GM21528 (cell line): ENCODE data around the gene TRIM59.
"Not testable (repeated sequence)": the region's sequence is repeated elsewhere in the genome, so short reads cannot be mapped to it uniquely, and the experiment has no call there.

Experiments used
- ATAC-seq: cut with Tn5 transposase; IDR thresholded peaks from one replicate; pipeline ENCODE4 v1.9.1; 2021; ENCODE audit warnings: mild to moderate bottlenecking, moderate library complexity; ENCODE audit not compliant: unreplicated experiment, low FRiP score

The TRIM59 gene

DNA sequence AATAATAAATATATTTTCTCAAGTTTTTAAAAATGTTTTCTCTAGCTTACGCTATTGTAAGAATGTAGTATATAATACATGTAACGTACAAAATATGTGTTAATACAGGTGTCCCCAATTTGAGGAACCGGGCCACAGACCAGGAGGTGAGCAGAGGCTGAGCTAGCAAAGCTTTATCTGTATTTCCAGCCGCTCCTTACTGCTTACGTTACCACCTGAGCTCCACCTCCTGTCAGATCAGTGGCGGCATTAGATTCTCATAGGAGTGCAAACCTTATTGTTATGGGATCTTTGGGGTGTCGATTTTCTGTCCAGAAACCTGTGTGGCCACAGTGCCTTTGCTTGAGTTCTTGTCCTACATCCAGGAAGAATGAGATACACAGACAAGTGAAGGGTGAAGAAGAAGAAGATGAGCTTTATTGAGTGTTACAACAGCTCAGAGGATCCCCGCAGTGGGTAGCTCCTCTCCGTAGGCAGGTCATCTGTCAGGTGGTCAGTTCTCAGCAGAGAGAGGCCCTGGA lies 9.9 kb upstream of the TRIM59 start:
- ATAC-seq = no peak

DNA sequence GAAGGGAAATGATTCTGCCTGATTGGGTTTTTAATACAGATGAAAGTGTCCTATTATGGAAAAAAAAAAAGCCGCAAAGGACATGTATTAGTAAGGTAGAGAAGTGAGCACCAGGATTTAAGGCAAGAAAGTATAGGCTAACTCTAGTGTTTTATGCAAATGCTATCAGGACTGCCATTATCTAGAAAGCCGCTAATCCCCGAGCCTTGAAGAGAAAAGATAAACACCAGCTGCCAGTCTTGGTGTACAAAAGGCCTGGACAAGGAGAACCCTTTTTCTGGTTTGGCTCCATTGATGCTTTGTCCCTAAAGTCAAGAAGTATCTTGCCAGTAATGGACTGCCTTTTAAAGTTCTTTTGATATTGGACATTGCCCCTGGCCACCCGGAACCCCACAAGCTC lies 8.6 kb upstream of the TRIM59 start:
- no peak for ATAC-seq

DNA sequence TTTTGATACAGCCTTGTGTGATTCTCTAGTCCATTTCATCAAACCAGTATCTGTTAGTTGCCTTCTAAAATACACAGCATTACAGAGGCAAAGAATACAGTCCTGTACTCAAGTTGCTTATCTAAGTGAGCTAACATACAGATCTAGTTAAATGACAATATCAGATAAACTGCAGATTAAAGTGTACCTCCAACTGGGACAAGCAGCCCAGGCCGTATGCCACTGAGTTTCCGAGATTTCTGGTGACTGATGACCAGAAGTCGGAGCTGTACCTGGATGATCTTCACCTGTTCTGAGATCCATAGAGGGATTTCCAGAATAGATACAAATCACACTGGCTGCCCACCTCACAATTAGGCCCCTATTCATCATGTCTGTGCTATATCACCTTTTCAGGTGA lies 6.3 kb upstream of the TRIM59 start:
- no peak for ATAC-seq

DNA sequence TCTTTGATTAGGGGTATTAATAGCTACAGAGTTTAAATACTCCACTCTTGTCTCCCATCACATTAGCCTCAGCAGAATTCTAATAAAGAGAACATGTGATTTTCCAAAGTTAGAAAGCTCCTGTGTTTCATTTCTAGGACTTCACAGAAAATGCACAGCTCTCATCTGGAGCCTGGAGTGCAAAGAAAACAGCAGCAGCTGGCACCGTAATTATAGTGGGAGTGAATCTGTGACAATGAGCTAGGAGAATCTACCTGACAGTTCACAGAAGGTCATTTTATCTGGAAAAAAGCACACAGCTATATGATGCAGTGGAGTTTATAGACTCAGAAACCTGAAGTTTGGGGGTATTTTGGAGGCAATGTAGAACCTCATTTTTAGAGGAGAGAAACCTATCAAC lies 5.4 kb upstream of the TRIM59 start:
- ATAC-seq = no peak

DNA sequence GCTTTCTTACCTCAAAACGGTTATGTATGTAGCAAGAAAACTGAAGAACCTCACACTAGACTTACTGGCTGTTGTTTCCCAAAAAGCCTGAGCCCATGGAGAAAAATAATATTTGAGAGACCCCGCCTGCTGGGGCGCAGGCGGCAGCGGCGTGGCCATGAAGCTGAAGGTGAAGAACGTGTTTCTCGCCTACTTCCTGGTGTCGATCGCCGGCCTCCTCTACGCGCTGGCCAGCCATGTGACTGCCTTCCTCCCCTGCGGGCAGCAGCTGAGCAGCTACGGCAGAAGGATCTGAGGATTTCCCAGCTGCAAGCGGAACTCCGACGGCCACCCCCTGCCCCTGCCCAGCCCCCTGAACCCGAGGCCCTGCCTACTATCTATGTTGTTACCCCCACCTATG lies 2.7 kb upstream of the TRIM59 start:
- not testable (repeated sequence) for ATAC-seq

DNA sequence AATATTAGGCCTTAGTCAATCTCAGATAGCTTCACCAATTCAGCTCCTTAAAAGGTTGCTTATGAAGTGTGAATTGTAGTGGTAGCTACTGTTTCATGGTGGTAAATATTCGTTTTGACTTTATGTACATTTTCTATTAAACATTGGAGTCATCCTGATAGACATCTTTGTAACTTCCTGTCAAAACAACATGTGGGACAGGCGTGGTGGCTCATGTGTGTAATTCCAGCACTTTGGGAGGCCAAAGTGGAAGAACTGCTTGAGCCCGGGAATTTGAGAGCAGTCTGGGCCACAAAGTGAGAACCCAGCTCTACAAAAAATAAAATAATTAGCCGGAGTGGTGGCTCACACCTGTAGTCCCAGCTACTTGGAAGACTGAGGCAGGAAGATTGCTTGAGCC lies 2.0 kb upstream of the TRIM59 start:
- no peak for ATAC-seq

DNA sequence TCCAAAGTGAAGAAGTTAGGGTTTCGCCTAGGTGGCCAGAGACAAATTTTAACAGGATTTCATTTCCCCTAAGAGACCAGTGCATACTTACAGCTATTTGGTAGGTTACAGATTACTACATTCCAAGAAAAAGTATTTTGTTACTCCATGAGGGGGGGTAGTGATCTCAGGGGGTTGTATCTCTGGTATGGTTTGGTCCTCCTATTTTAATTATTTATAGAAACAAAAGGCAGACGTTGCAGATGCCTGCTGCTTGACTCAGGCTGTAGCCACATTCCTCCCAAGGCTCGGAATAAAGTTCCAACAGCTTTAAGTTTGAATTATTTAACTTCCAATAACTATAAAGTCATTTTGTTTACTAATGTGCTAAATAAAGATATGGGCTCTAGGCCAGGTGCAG lies 1.3 kb upstream of the TRIM59 start:
- ATAC-seq = no peak

DNA sequence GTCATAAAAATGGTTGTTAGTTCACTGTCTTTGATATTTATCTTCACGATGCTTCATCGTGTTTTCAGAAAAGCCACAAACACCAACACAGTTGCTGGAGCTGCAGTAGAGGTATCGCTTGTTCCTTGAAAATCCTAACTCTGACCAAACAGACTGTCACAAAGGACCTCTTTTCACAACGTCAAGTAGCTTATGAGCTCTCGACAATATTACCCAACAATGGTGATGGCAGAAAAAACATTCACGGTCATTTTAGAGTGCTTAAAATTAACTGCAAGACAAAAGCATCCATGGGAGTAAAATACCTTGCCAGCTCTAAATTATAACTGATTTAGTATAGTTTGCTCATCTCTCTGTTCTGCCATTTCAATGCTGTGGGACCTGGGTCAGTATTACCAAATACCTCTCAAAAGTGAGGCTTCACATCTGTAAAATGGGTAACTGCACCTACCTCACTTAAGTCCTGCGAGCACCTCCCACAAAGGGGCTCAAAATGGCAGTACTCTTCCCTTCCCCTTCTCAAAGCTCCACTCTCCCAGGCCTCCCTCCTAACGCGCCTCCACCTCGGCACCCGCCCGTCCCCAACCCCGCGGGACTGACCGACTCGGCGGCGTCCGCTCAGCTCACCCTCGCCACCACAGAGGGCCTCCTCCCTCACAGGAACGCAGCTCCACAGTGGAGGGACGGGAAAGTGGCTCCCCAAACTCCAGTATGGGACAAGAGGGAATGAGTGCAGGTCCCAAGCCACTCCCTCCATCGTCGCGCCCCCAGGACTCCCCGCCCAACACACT lies 546 bp downstream of the TRIM59 start:
- ATAC-seq = peak; percentile 58

DNA sequence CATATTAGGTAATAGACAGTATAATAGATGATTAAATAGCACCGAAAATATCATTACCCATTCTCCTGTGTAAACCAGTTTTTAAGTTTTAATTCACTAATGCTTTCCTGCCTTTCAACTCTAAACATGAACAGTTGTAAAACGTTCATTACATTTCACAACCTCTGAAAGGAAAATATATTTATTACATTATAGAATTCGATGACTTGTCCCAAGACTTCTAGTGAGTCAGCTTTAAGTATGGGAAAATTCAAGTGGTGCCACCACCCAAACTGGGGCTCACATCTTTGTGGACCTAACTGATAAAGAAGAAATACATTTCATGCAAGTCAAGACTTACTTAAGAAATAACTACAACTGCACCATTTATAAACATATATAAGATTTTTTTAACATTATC lies 2.0 kb downstream of the TRIM59 start:
- ATAC-seq = no peak

DNA sequence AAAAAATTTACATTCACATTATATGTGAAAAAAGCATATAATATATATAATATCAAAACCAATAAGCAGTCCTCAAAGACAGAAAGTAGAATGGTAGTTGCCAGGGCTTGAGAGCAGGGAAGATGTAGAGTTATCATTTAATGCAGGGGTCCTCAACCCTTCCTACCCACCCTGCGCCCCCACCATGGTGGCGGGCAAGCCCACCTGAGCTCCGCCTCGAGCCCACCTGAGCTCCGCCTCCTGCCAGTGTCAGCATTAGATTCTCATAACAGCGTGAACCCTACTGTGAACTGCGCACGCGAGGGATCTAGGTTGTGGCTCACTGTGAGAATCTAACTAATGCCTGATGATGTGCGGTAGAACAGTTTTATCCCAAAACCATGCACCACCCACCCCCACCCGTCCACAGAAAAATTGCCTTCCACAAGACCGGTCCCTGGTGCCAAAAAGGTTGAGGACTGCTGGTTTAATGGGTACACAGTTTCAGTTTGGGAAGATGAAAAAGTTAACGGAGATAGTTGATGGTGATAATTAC lies 3.0 kb downstream of the TRIM59 start:
- ATAC-seq = no peak

DNA sequence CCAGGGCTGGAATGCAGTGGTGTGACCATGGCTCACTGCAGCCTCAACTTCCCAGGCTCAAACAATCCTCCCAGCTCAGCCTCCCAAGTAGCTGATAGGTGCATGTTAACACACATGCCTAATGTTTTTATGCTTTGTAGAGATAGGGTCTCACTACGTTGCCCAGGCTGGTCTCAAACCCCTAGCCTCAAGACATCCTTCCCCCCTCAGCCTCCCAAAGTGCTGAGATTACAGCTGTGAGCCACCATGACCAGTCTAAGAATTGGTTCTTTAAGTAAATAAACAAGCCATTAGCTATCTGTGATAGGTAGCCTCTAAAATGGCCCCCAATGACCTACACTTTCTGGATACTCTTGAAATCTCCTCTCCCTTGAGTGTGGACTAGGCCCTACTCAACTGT lies 3.7 kb downstream of the TRIM59 start:
- ATAC-seq = no peak

DNA sequence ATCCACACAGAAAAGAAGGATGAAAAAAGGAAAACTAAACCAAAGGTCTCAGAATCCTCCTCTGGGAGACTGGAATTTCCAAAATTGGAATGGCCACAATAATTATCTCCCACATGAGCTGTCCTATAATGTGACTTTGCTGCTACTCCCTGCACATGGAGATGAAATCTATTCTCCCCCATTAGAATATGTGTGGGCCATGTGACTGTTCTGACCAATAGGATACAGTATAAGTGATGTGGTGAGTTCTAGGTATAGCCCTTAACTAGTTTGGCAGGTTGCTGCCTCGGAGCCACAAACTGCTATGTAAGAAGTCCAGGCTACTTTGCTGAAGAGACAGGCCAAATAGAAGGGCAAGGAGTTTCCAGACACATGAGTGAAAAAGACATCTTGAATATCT lies 5.2 kb downstream of the TRIM59 start:
- no peak for ATAC-seq

DNA sequence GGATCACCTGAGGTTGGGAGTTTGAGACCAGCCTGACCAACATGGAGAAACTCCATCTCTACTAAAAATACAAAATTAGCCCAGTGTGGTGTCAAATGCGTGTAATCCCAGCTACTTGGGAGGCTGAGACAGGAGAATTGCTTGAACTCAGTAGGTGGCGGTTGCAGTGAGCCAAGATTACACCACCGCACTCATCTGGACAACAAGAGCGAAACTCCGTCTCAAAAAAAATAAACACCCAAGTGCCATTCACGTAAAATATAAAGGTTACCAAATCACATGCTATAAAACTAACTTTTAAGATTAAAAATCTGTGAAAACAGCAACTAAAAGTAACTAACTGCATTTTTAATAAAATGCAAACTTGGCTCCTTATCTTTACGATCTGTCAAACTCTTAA lies 8.9 kb downstream of the TRIM59 start:
- ATAC-seq = no peak

DNA sequence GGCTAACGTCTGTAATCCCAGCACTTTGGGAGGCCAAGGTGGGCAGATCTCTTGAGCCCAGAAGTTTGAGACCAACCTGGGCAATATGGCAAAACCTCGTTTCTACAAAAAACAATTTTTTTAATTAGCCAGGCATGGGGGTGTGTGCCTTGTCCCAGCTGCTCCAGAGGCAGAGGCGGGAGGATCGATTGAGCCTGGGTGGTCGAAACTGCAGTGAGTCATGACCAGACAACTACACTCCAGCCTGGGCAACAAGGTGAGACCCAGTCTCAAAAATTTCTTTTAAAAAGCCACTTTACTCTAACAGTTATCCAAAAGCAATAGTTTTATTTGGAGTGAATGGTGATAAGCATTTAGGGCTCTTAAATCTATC lies 12.5 kb downstream of the TRIM59 start:
- ATAC-seq = no peak

DNA sequence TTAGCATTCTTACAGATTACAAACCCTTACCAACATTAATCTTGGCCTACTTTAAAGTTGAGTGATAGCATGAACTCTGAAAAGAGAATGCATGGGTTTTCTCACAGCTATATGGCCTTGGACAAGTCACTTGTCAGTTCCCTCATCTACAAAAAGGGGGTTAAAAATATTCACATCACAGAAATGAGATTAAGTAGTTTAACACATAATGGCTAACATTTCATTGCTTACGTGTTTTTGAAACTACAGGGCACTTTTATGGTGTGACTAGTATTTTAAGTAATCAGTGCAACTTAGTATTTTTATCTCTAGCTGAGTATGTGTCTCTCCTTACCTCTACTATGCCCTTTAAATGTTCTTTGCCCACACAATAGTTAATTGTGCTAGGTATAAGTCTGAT lies 13.8 kb downstream of the TRIM59 start:
- no peak for ATAC-seq

DNA sequence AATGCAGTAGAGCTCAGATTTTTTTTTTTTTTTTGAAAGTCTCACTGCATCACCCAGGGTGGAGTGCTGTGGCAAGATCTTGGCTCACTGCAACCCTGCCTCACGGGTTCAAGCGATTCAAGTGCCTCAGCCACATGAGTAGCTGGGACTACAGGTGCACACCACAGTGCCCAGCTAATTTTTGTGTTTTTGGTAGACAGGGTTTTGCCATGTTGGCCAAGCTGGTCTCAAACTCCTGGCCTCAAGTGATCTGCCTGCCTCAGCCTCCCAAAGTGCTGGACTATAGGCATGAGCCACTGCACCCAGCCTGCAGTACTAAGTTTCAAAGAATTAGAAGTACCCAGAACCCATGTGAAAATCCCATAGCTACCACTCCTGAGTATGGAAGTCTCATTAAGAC lies 14.5 kb downstream of the TRIM59 start:
- no peak for ATAC-seq

DNA sequence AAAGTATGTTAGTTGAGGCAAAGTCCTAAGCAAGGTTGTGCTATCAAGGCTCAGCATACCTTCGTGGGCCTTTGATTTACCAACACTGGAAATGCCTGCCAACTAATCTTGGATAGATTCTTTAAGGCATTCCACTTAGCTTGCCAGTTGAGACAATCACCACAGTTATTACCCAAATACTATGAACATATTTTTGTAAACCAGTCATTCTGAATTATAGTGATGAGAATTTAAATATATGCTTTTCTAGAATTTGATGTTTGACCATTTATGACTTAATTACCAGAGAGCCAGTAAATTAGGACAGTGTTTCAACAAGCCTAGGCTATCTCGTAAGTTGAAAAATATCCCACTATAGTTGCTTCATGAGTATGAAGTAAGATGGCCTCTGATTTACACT lies 15.5 kb downstream of the TRIM59 start:
- no peak for ATAC-seq

DNA sequence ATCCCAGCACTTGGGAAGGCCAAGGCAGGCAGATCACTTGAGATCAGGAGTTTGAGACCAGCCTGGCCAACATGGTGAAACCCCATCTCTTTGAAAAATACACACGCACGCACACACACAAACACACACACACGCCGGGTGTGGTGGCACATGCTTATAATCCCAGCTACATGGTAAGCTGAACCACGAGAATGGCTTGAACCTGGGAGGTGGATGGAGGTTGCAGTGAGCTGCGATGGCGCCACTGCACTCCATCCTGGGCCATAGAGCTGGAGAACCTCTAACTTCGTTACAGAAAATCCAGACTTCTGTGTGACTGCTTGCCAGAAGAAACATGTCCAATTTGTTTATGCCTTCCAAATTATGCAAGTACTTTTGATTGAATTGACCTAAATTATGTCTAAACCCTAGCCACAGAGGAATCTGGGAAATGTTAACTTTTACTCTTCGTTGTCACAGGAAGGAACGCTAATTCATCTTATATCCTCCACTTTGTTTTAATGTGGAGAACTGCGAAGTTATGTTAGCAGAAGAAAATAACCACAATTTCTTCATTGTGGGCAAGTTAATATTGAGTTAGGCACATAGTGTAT lies 21.7 kb downstream of the TRIM59 start:
- no peak for ATAC-seq

DNA sequence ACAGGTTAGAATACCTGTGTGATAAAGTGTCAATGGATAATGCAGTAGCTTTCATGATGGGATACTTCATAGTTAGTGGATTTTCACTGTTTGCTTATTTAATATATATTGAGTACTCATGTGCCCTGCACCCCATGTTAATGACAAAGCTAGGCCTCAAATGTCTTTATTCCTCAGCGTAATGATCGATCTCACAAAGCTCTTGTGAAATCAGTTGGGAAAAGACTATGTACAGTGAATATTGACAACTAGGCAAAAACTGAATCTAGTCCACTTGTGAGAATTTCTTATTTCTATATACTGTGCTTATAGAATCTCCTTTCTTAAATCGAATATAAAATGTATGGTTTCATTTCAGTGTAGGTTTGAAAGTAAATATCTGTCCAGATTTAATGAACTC lies 32.3 kb downstream of the TRIM59 start:
- no peak for ATAC-seq

DNA sequence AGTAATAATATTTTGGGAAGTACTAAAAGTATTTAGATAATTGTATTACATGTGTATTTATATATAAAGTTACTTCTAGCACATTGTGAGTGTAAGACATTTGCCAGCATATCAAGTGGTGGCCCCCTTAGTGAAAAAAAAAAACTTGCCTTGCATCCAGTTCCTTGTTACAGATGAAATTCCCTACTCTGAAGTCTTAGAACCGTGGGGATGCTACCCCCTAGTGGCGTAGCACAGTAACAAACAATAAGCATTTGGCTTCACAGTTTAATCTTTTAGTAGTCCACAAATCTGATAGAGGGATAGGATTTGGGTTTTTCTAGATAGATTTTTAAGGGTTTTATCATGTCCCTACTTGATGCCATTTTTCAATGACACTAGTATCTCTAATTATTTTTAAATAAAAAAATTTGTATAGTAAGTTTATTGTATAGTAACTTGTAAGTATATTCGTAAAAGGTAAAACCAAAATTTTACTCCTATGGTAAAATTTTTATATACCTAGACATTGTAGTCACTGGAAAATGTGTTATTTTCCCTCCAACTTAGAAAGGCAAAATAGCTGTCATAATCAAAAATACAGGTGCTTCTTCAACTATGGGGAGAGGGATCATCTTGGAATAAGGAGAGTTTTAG lies 35.9 kb downstream of the TRIM59 start:
- no peak for ATAC-seq

DNA sequence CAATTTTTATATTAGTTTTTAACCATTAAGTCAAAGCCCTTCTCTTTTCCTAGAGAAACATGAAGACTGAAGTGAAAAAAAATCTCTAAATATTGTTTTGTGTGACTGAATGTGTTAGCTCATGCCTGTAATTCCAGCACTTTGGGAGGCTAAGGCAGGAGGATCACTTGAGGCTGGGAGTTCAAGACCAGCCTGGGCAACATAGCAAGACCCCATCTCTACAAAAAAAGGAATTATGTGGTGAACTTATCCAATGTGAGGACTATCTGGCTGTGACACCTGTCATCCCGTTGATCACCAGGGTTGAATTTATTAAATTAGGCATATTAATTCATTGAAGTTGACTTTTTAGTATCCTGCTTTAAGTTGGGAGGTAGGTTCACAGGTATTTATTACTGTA lies 37.1 kb downstream of the TRIM59 start:
- ATAC-seq = no peak
